Fibroblast of skin of right biceps (primary cell): ENCODE measurements around the gene TPM3.

Experiments
- DNase-seq: peaks from one replicate; pipeline ENCODE4 v3.0.0-alpha.2; 2013

TPM3 gene

DNA sequence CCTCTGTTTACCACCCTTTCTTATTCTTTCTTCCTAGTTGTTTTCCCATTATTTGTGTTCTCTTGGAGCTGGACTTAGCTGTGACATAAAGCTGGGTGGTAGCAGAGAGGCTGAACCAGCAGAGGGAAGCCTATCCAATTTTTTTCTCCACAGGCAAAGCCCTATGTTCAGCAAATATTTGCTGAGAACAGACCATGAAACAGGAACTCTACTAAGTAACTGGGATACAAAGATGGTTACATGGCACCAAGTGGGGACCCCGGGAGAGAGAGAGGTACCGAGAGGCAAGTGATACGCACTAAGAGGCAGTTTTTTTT lies 7.6 kb upstream of the TPM3 start:
- no peak for DNase-seq

DNA sequence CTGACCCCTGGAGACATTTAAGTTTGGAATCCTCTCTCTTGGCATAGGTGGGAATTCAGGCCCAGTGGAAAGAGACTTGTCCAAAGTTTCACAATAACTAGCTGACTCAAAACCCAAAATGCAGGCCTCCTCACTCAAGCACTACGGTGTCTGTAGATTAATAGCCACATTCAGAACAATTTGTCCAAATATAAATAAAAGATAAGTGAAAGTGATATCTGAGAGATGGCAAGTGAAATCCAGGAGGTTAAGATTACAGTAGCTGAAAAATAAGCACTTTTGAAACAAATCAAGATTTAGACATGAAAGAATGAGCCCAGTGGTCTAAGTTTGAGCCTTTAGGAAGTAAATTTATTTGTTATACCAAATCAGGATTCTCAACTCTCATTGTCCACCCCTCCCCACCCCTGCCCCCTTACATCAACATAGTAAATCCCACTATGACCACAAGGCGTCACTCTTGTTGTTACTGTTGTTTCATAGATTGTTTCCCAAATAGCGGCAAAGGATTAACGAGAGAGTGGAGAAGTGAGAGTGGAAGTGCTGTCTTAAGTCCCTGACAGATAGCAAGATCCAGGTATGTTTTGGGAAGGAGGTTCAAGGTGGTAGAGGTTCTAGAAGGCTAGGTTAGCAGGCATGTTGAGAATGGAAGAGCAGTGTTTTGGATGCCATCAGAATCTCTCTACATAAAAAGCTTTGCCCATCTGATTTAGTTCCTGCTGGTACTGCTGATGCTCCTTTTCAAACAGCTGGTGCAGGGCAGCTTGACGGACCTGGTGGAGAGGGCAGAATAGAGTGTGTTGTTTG lies 7.1 kb upstream of the TPM3 start:
- DNase-seq: peak; percentile 59

- DNase-seq: no peak
Observed at GRCh38 chr1:154193821-154194220, 1.9 kb upstream of the TPM3 start.

- DNase-seq: no peak
Observed at GRCh38 chr1:154192476-154192875, 576 bp upstream of the TPM3 start.

DNA sequence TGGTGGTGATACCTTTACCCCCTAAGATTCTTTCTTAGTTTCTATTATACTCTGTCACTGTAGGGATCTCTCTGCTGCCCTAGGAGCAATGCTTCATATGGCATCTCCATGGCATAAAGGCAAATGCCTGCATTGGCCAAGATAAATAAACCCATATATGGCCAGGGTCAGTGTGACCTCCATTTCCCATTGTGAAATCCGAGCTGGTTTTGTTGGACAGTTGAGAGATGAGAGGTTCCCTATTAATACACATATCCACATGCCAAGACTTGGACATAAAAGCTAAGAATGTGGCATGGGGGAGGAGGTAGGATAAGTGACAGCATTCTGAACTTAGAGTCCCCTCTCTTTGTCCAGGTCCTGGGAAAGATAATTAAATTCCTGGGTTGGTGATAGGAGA lies 1.4 kb downstream of the TPM3 start:
- DNase-seq: no peak

DNA sequence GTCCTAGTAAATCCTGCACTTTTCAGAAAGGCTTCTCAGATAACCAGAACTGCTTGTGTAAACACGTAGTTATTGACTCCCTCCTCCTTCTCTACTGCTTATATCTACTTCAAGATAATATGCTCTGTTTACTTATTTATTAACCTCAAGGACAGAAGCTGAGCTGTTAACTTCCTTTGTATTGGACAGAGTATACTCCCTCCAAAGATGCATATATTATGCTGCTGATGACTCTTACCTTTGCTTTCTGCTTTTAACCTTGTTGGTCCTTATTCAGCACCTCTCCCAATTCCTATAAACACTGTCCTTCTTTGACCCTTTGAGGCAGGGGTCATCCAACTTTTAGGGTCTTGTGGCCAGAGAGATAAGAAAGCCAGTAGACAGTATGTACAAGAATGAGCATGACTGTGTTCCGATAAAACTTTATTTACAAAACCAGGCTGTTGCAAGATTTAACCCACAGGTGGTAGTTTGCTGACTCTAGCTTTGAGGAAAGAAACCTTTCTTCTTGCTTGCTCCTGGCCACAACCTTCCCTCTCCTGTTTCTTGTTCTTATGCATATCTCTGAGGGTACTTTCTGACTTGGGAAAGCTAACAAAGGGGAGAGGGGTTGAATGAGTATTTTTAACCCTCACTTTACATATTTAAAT lies 4.9 kb downstream of the TPM3 start:
- DNase-seq: no peak

- DNase-seq: no peak
Observed at GRCh38 chr1:154186177-154186576, 5.7 kb downstream of the TPM3 start.

DNA sequence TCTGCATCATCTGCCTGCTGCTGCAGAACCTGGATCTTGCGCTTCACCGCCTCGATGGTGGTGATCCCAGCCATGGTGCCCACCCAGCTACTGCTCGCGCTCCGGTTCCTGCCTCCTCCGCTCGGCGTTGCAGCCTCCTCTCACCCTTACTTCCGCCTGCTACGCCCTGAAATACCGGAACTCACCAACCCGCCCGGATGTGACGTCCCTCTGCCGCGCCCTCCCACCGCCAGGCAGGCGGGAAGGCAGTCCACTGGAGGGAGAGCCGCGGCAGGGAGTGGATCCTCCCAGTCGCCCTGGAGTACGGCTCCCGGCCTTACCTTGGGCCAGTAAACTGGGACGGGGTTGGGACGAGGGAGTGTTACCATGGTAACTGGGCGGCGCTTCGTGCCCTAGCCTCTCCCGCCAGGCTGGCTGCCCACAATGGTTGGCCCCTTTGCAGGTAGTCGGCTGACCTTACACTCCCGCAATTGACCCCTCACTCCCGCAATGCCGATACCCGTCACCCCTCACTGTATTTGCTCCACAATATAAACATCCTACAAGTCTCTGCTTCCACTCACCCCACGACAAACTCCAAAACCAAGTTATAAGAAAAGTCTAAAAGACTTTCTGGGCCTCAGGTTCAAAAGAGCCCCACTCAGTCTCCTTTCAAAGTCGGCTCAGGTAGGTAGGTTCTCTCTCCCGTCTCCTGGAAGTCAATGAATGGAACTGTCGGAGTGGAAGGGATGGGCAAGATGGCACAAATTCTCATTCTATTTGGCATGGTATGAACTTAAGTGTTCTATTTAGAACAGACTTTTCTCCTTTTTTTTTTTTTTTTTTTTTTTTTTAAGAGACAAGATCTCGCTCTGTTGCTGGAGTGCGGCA lies 8.6 kb downstream of the TPM3 start:
- DNase-seq: peak; percentile 96

GRCh38 chr1:154182344-154183045 lies 9.4 kb downstream of the TPM3 start:
- DNase-seq: peak; percentile 67

GRCh38 chr1:154181944-154182343 lies 10.0 kb downstream of the TPM3 start:
- no peak for DNase-seq

GRCh38 chr1:154179946-154180687 lies 11.8 kb downstream of the TPM3 start:
- no peak for DNase-seq

DNA sequence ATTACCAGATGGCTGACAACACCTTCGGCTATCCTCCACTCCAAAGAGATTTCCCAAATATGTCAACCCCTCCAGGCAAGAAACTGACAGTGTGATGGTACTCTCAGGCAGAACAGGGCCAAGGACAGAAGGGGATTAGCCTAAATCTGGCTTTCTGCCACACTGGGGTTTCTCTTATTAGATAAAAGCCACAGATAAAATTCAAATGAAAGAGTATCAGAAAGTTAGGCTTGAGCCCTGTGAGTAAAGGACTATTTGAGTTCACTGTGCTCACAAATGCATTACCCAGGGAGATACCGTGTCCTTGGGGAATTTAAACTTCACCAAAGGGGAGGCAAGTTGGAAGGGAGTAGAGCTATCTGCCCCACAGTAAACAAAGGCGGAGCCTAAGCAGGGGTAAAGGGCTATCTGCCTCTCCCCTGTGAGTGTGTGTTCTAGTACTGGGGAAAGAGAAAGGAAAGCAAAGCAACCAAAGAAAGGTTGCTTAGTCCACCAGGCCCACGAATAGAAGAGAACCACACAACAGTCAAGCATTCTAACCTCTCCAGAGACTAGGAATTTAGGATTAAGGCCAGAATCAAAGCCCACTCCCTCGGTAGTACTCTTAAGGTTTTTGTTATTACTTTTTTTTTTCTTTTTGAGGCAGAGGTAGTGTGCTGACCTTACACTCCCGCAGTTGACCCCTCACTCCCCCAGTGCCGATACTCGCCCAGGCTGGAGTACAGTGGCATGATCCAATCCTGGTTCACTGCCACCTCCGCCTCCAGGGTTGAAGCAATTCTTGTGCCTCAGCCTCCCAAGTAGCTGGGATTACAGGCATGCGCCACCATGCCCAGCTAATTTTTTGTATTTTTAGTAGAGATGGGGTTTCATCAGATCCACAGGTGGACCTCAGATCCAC lies 12.7 kb downstream of the TPM3 start:
- DNase-seq: no peak

DNA sequence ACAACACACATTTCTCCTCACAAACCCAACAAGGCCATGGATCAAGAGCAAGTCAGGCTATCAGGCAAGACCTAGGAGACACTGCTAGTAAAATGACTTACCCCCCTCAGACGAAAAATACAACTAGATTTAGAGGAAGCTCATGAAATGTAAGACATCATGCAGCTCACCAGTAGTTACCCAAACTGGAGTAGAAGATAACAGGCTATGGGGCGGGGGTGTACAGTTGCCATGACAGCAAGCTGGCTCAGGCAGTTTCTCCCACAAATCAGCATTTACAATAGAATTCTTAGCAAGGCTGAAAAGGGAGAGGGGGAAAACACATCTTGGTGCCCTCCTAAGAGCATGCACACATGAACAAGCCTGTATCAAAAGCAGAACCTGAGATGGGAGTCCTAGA lies 13.9 kb downstream of the TPM3 start:
- DNase-seq: no peak

GRCh38 chr1:154176337-154176736 lies 15.6 kb downstream of the TPM3 start:
- DNase-seq: peak; percentile 73

DNA sequence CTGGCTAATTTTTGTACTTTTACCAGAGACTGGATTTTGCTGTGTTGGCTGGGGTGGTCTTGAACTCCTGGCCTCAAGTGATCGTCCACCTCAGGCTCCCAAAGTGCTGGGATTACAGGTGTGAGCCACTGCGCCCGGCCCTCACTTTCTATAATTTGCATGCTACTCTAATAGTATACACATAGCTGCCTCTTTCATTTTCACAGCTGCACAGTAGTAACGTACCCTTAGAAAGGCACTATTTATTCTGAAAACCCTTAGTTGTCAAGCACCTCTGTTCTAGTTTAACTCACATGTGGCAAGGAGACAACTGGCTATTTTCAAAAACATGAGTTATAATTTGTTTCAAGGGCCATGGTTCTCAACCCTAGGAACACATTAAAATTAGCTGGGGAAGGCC lies 17.2 kb downstream of the TPM3 start:
- DNase-seq: no peak

DNA sequence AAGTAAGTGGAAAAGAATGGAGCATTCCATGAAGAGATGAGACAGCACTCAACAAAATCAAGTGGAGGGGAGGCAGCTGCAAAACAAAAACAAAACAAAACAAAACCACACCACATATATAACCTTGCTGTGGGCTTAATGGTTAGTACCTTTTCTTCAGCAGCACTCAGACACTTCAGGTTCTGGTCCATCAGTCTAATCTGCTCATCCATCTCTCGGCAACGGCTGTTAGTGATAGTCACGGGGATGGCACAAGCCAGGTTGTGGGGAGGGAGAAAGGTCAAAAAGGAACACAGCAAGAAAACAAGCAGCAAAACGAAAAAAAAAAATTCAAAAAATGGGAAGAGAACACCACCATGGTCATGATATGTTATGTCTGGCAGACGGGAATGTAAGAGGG lies 20.0 kb downstream of the TPM3 start:
- DNase-seq: no peak

GRCh38 chr1:154171223-154171583 lies 20.7 kb downstream of the TPM3 start:
- no peak for DNase-seq

DNA sequence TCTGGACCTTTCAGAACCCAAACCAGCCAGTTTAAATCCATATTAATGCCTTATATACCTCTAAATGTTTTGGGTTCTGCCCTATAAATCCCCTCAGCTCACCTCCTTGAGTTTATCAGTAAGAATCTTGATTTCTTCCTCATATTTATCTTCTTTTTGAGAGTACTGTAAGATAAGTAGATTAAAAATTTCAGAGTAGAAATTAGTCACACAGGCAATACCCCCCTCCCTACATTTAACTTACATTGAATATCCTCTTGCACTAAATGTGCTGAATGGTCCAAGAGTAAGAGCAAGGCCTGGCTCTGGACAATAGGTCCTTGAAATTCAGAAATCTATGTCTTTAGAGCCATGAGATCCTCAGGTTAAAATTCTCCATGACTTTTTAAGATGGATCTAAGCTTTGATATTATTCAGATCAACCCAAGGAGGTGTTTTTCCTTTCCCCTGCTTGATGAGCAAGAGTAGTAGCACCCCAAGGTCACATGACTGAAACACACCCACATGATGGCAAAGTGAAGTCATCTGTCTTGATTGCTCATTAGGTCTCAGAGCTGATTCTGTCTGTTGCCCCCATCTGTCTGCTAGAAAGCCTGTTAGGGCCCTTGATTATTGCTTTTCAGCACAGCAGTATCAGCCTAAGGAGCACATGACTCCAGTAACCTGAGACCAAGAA lies 21.2 kb downstream of the TPM3 start:
- no peak for DNase-seq

GRCh38 chr1:154167461-154167860 lies 24.4 kb downstream of the TPM3 start:
- no peak for DNase-seq

DNA sequence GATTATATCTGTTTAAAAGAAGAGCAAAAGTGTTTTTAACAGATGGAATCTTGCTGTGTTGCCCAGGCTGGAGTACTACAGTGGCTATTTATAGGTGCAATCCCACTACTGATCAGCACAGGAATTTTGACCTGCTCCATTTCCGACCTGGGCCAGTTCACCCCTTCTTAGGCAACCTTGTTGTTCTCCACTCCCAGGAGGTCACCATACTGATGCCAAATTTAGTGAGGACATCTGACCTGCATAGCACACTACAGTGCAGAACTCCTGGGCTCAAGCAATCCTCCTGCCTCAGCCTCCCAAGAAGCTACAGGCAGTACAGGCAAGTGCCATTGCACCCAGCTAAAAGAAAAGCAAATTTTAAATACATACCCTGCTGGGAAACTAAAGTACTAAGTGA lies 25.7 kb downstream of the TPM3 start:
- DNase-seq: no peak

GRCh38 chr1:154159554-154159953 lies 32.3 kb downstream of the TPM3 start:
- no peak for DNase-seq
